Astrocyte of the cerebellum (primary cell): Measurements from ENCODE around the gene EPC1.
A peak's percentile ranks its signal among the peaks of the same experiment; 100 is the strongest.

Source experiments
- DNase-seq: peaks from one replicate; pipeline ENCODE4 v3.0.0-alpha.2; 2011; ENCODE audit warnings: low read depth
- H3K4me3 ChIP-seq: 2 replicates; pipeline ENCODE4 v1.5.1; 2011; ENCODE audit warnings: mild to moderate bottlenecking, low read depth, low read length, moderate library complexity
- in situ Hi-C: cut with HindIII; loops from 2 replicates; pipeline ENCODE4 v1.10.0; 2017; ENCODE audit warnings: low sequenced_read_pairs
- TF ChIP-seq, protein P1 (sequence below): IDR thresholded peaks from 2 replicates; pipeline ENCODE4 v1.5.1; 2012; ENCODE audit warnings: low read length, low read depth, moderate library complexity, mild to moderate bottlenecking; ENCODE audit errors: missing control alignments

The EPC1 gene

DNA sequence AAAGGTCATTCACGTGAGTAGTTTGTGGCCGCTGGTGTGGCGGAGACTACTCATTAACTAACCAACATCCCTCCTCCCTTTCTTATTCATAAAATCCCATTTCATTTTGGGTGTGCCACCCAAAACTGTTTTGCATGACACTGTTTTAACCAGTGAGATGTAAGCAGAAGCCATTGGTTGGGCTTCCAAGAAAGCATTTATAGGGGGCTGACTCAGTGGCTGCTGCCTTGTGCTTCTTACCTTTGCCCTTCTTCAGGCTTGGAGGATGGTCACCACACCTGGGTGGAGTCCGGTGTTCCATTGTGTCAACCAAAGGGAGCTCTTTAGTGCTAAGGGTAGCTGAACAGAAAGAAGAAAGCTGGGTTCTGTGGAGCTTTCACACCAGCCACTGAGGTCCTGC lies 37.2 kb upstream of the EPC1 start:
- TF ChIP-seq, protein P1, sequence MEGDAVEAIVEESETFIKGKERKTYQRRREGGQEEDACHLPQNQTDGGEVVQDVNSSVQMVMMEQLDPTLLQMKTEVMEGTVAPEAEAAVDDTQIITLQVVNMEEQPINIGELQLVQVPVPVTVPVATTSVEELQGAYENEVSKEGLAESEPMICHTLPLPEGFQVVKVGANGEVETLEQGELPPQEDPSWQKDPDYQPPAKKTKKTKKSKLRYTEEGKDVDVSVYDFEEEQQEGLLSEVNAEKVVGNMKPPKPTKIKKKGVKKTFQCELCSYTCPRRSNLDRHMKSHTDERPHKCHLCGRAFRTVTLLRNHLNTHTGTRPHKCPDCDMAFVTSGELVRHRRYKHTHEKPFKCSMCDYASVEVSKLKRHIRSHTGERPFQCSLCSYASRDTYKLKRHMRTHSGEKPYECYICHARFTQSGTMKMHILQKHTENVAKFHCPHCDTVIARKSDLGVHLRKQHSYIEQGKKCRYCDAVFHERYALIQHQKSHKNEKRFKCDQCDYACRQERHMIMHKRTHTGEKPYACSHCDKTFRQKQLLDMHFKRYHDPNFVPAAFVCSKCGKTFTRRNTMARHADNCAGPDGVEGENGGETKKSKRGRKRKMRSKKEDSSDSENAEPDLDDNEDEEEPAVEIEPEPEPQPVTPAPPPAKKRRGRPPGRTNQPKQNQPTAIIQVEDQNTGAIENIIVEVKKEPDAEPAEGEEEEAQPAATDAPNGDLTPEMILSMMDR: no peak
- no peak for DNase-seq
- in situ Hi-C loops: no loop called here
- H3K4me3 ChIP-seq: no peak overlapping the region

GRCh38 chr10:32381165-32381564 lies 34.2 kb upstream of the EPC1 start:
- no peak overlapping the region for H3K4me3 ChIP-seq
- TF ChIP-seq, protein P1: no peak
- DNase-seq: no peak
- in situ Hi-C loops: no loop called here

- H3K4me3 ChIP-seq: no peak overlapping the region
- no peak for DNase-seq
- in situ Hi-C loops: no loop called here
- TF ChIP-seq, protein P1: no peak
These were observed 33.1 kb upstream of the EPC1 start for GRCh38 chr10:32379950-32380551.

DNA sequence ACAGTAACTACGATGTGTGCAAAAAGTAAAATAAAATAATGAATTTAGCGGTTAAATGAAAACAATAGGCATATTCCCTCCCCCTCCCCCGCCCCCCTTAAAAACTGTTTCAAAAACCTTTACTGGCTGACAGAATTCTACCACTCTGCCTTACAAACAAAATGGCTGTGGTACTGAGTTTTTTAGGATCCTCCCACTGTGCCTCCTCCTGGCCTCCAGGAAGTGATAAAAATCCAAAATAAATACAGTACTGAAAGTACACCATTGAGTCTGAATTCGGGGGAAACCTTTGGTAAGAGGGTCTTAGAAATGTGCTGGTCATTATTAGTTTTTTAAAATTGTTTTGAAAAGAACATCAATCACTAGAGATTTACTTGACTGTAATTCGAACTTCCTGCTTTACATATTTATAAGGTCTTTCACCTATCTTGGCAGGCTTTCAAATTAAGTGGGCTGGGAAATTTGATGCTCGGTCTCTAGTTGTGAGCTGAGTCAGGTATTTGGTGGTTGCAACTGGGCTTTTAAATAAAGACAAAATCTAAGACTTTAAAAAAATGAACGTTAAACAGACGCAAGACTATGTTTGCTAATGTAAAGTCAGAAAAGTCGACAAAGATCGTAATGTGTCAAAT lies 32.5 kb upstream of the EPC1 start:
- peak; percentile 49 for DNase-seq
- in situ Hi-C loops: no loop called here
- peak overlapping the region; percentile 67 for H3K4me3 ChIP-seq
- TF ChIP-seq, protein P1: no peak

DNA sequence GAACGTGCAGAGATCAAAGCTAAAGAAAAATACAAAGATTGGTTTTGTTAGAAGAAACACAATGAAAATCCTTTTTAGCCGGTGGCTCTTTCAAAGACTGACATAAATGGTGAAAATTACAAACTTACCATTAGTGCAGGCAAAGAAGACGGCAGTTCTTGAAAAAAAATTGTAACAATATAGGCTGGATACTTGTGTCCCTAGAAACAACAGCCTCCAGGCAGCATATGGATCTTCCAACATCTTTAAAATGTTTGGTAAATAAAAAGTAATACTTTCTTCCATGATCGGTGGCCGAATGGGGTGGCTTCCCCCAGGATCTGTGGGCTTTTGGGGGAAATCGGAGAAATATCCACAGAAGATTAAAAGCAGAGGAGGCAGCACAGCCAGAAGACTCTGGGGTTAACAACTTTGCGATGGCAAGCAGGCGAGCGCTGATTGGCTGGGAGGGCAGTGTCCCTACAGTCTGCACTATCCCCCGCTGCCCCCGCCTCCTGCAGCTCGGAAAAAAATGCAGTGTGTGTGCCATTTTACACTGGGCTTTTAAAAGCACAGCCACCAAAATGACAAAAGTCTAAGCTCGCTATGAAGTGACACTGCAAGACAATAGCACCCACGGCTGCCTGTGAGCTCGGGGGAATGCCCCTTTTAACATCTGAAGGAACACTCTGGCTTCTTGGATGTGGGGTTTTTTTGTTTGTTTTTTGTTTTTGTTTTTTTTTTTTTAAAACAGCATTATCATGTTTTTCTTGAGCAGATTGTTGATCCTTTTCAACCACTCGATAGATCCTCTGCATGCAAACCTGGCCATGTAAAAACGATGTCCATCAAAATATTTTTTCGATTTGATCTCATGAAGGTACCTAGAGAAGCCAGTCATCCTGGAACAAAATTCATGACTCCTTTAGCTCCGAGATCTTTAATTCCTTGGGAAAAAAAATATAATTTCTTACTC lies 31.7 kb upstream of the EPC1 start:
- peak overlapping the region; percentile 67 for H3K4me3 ChIP-seq
- DNase-seq: peak; percentile 60
- TF ChIP-seq, protein P1: no peak
- in situ Hi-C loops: no loop called here

DNA sequence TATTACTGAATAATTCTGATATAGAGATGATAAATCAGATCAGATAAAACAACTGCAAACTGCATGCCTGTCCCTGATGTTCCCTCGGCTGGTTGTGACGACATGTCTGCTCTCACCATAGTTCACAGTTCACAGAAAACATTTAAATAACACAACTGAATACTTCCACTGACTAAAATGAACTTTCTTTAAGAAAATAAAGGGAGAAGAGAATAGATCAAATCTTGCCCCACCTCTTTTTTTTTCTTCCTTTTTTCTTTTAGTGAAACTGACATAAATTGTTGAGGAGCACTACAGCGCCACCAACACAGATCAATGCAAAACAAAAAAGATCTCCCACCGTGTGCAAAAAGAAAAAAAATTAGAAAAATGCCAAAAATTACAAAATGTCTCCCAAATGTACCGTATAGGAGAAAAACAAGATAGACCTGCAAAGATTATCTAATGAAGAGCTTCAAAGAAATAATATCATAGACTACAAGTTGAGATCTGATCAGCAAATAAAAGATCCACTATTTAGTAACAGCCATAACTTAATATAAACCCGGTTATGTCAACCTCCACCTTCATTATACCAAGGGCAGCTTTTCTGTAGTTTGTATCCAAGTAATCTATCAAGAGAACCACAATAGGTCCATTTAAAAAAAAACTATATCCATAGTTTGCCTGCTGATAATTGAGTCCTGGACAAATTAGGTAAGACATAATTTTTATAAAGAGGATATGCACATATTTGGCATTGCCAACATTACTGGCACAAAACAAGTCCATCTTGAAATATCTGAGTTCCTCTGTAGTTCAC lies 30.7 kb upstream of the EPC1 start:
- in situ Hi-C loops: no loop called here
- TF ChIP-seq, protein P1: peak; percentile 45
- DNase-seq: peak; percentile 33
- H3K4me3 ChIP-seq: peak overlapping the region; percentile 67
